ENCODE results near the gene KCNH4. TPM values are rescaled to one million over a fixed set of nuclear protein-coding genes. Genes with fewer than 3 reads are reported as not detected.
"Not testable (repeated sequence)": the region's sequence is repeated elsewhere in the genome, so short reads cannot be mapped to it uniquely, and the experiment has no call there.

Gene KCNH4
- total RNA-seq (under 1 TPM; 0.30 to 0.33 TPM), polyA plus RNA-seq (ENCODE audit: insufficient read length in 2 of 2) (1 to 10 TPM; 1.2 to 2.1 TPM)
- long read RNA-seq, donor 1: 0 reads
- long read RNA-seq, donor 2: 0 reads
- long read RNA-seq, donor 3: 0 reads
- long read RNA-seq, donor 4: 0 reads

DNA sequence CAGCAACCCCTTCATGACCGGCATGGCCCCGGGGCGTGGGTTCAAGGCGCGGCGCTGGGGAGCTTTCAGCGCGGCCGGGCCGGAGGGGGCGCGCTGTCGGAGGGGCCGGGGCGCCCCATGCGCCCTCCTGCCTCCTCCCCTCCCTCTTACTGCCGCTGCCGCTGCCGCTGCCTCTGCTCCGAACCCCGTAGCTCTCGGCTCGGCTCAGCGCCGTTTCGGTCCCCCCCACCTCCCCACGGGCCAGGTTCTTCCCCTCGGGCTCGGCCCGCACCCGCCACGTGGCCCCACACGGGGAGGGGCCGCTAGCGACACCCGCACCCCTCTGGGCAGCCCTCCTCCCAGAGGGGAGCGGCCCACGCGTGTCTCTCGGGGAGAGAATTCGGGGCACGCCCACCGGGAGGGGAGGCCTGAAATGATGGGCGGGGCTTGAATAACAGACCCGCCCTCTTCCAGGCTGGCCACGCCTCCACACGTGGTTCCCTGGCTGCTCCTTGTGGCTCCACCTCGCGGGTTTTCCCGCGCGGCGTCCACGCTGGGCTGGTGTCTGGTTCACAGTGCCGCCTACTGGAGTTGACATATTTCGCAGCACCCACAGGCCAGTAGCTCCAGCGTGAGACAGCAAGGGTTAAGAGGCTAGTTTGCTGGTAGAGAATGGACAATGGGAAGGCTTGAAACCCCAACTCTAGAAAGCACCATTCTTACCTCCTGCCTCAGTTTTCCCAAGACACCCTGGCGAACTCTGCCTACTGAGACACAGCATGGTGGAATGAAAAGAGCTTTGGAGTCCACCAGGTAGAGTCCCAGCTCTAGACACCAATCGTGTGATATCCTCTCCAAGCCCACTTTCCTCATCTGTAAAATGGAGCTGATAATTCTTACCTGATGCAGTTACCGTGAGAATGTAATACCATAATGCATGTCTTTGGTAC lies at the start of gene KCNH4:
TSS of gene KCNH4 (minus strand) at position 221 of the 929 bp plus-strand sequence. CDS start at position 24, 197 bp downstream.
- no peaks in the 10 kb centered on the region for H3K9me3 ChIP-seq (ENCODE audit: control insufficient read depth, insufficient read depth, low read length)
- WGBS (ENCODE audit: insufficient coverage): under 1% methylated on average over 56 of the region's 60 CpGs
- H3K36me3 ChIP-seq (ENCODE audit: control insufficient read depth, insufficient read depth, low read length): peaks cover 6% of the 10 kb centered on the region
- H3K27ac ChIP-seq (ENCODE audit: low read depth, low read length): no peak within 1 kb of the TSS
- DNase-seq (ENCODE audit: low read depth in 4 of 6, low spot score in 6 of 6): peak in 4 of 6 donors; percentile 68 to 96 (median 77)
- peaks cover 16% of the 10 kb centered on the region for H3K27me3 ChIP-seq (ENCODE audit: control insufficient read depth, insufficient read depth, low read length)
- H3K4me3 ChIP-seq (ENCODE audit: low read depth, low read length): peak within 1 kb of the TSS; percentile 11
- H3K4me1 ChIP-seq (ENCODE audit: control insufficient read depth, insufficient read depth, low read length): peaks cover 35% of the 10 kb centered on the region

DNA sequence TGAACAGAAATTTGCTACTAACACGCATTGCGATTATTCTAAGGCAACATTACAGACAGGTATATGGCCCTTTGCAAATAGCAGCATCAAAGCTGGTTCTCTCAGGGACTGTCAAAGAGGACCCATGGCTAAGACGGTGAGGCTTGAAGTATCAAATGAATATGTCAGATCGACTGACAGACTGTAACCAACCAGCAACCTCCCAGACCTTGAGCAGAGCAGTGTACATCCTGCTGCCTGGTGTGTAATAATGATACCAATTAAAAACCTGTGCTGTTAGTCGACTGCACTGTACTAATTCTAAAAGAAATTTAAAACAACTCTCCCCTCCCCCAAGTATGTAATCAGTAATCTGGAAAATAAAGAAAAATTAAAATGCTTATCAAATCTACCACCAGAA lies 49.3 kb upstream of the KCNH4 start:
- Histone ChIP-seq H3K9me3 (ENCODE audit: control insufficient read depth, insufficient read depth, low read length) (no peaks in the 10 kb centered on the region), H3K36me3 (ENCODE audit: control insufficient read depth, insufficient read depth, low read length) (peaks cover 7% of the 10 kb centered on the region), H3K27ac (ENCODE audit: low read depth, low read length) (no peak overlapping the region), H3K27me3 (ENCODE audit: control insufficient read depth, insufficient read depth, low read length) (no peaks in the 10 kb centered on the region), H3K4me3 (ENCODE audit: low read depth, low read length) (no peak overlapping the region), H3K4me1 (ENCODE audit: control insufficient read depth, insufficient read depth, low read length) (no peaks in the 10 kb centered on the region)
- WGBS (ENCODE audit: insufficient coverage): 93% methylated on average over 3 of the region's 5 CpGs
- DNase-seq (ENCODE audit: low read depth in 4 of 6, low spot score in 6 of 6): peak in 1 of 6 donors; percentile 32

DNA sequence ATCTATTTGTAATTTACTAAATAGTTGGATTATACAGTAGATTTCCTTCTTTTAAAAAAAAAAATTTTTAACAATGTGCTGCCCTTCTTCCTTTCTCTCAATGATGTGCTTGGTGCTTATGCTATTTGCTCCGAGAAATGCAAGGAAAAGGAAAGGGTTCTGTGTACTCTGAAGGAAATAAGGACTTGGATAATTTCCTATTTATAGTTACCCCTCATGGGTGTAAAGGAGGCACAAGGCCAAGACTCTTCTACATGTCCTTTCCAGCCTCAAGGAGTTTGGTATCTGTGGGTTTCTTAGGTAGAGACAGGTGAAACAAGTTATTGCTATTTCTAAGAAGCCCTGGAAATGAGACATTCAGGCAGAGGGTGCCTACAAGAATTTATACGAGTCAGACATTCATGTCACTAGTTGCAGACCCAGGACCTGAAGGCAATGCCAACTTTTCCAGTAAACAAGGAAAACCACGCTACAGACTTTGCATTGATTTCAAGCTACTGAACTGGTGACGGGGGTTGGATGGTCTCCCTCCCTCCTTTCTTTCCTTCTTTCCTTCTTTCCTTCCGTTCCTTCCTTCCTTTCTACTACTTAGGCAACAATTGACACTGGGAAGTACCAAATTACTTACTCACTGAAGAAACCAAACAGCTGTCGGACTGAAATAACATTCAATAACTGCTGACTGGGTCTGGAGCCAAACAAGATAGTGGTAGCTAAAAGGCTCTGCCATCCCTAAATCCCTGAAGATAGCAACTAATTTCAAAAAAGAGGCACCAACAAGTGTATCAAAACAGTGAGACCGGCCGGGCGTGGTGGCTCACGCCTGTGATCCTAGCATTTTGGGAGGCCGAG lies 47.1 kb upstream of the KCNH4 start:
- no peak for DNase-seq (ENCODE audit: low read depth in 4 of 6, low spot score in 6 of 6)
- no peak overlapping the region for H3K27ac ChIP-seq (ENCODE audit: low read depth, low read length)
- no peaks in the 10 kb centered on the region for H3K4me1 ChIP-seq (ENCODE audit: control insufficient read depth, insufficient read depth, low read length)
- H3K27me3 ChIP-seq (ENCODE audit: control insufficient read depth, insufficient read depth, low read length): no peaks in the 10 kb centered on the region
- no peaks in the 10 kb centered on the region for H3K9me3 ChIP-seq (ENCODE audit: control insufficient read depth, insufficient read depth, low read length)
- 78% methylated on average over 9 of the region's 11 CpGs for WGBS (ENCODE audit: insufficient coverage)
- H3K4me3 ChIP-seq (ENCODE audit: low read depth, low read length): no peak overlapping the region
- peaks cover 20% of the 10 kb centered on the region for H3K36me3 ChIP-seq (ENCODE audit: control insufficient read depth, insufficient read depth, low read length)

DNA sequence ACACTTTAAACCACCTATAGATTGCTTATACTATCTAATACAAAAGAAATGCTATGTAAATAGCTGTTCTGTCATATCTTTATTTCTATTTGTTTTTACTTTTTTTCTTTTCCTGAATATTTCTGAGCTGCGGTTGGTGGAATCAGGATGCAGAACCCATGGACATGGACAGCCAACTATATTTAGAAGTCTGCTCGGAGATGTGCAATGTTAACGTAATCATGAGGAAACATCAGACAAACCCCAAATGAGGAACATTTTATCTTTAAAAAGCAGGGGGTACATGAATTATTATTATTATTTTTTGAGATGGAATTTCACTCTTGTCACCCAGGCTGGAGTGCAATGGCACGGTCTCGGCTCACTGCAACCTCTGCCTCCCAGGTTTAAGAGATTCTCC lies 44.7 kb upstream of the KCNH4 start:
- H3K9me3 ChIP-seq (ENCODE audit: control insufficient read depth, insufficient read depth, low read length): no peaks in the 10 kb centered on the region
- no peaks in the 10 kb centered on the region for H3K4me1 ChIP-seq (ENCODE audit: control insufficient read depth, insufficient read depth, low read length)
- H3K36me3 ChIP-seq (ENCODE audit: control insufficient read depth, insufficient read depth, low read length): peaks cover 34% of the 10 kb centered on the region
- H3K4me3 ChIP-seq (ENCODE audit: low read depth, low read length): no peak overlapping the region
- DNase-seq (ENCODE audit: low read depth in 4 of 6, low spot score in 6 of 6): no peak
- no CpG with 5 or more reads among the region's 5 CpGs for WGBS (ENCODE audit: insufficient coverage)
- no peak overlapping the region for H3K27ac ChIP-seq (ENCODE audit: low read depth, low read length)
- no peaks in the 10 kb centered on the region for H3K27me3 ChIP-seq (ENCODE audit: control insufficient read depth, insufficient read depth, low read length)

DNA sequence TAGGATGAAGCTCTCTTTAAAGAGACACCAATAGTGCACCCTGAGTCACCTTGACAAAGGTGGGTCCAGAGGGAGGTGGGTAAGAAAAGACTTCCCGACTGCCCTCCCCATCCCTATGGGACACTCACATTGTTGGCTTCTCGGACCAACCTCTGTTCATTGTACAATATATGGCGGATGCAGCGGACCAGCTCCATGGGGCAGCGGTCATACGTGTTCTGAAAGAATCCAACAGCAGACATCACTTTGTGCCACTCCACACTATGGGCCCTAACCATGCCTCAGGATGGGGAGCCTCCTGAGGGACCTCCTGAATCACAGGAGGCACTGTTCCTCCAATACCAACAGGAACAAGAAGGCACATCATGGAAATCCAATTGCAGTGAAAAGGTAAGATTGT lies 43.7 kb upstream of the KCNH4 start:
- Histone ChIP-seq H3K4me3 (ENCODE audit: low read depth, low read length) (no peak overlapping the region), H3K4me1 (ENCODE audit: control insufficient read depth, insufficient read depth, low read length) (no peaks in the 10 kb centered on the region), H3K36me3 (ENCODE audit: control insufficient read depth, insufficient read depth, low read length) (peaks cover 44% of the 10 kb centered on the region), H3K27ac (ENCODE audit: low read depth, low read length) (no peak overlapping the region), H3K9me3 (ENCODE audit: control insufficient read depth, insufficient read depth, low read length) (no peaks in the 10 kb centered on the region), H3K27me3 (ENCODE audit: control insufficient read depth, insufficient read depth, low read length) (no peaks in the 10 kb centered on the region)
- WGBS (ENCODE audit: insufficient coverage): 88% methylated on average over 2 of the region's 6 CpGs
- DNase-seq (ENCODE audit: low read depth in 4 of 6, low spot score in 6 of 6): no peak

DNA sequence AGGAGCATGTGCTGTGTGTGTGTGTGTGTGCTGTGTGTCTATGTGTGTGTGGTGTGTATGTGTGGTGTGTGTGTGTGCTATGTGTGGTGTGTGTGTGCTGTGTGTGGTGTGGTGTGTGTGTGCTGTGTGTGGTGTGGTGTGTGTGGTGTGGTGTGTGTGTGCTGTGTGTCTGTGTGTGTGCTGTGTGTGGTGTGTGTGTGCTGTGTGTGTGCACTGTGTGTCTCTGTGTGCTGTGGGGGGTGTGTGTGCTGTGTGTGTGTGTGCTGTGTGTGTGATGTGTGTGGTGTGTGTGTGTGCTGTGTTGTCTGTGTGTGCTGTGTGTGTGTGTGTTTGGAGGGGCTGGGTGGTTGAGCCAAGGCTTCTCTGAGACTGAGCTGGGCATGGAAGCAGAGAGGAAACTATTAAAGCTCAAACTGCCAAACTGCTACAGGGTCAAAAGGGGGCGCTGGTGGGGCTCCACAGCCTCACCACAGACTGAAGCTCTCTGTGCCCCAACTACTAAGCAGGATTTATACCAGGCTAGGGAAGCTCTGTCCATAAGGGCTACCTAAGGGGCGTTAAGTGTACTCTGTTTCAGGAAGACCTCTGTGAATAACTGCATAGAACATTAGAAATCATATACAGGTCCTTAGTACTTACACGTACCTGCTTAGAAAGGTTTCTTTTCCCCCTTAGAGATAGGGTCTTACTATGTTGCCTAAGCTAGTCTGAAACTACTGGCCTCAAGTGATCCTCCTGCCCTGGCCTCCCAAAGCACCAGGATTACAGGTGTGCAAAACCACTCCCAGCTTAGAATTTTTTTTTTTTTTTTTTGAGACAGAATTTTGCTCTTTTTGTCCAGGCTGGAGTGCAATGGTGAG lies 41.2 kb upstream of the KCNH4 start:
- Histone ChIP-seq H3K27me3 (ENCODE audit: control insufficient read depth, insufficient read depth, low read length) (no peaks in the 10 kb centered on the region), H3K9me3 (ENCODE audit: control insufficient read depth, insufficient read depth, low read length) (no peaks in the 10 kb centered on the region), H3K4me1 (ENCODE audit: control insufficient read depth, insufficient read depth, low read length) (no peaks in the 10 kb centered on the region), H3K27ac (ENCODE audit: low read depth, low read length) (no peak overlapping the region), H3K36me3 (ENCODE audit: control insufficient read depth, insufficient read depth, low read length) (peaks cover 59% of the 10 kb centered on the region), H3K4me3 (ENCODE audit: low read depth, low read length) (no peak overlapping the region)
- WGBS (ENCODE audit: insufficient coverage): 20% methylated on average over 1 of the region's 3 CpGs
- peak in 2 of 6 donors; percentile 36 to 52 for DNase-seq (ENCODE audit: low read depth in 4 of 6, low spot score in 6 of 6)

DNA sequence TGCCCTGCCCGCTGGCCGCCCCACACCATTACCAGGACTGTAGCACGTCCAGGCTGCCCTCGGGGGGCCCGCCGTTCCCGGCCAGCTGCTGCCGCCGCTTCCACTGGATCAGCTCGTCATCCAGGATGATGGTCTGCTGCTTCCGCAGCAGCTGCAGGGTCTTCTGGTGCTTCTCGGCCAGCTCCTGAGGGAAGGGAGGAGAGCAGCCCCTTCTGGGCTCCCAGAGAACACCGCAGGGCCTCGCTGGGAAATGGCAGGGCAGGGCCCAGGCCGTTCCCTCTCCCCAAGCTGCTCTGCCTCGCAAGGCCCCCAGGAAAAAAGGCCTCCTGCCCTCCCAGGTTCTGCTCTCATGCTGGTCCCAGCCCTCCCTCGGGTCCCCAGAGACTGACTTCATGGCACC lies 38.3 kb upstream of the KCNH4 start:
- H3K4me3 ChIP-seq (ENCODE audit: low read depth, low read length); H3K27ac ChIP-seq (ENCODE audit: low read depth, low read length); H3K9me3 ChIP-seq (ENCODE audit: control insufficient read depth, insufficient read depth, low read length); DNase-seq (ENCODE audit: low read depth in 4 of 6, low spot score in 6 of 6); H3K4me1 ChIP-seq (ENCODE audit: control insufficient read depth, insufficient read depth, low read length); H3K27me3 ChIP-seq (ENCODE audit: control insufficient read depth, insufficient read depth, low read length): not testable (repeated sequence)
- no CpG with 5 or more reads among the region's 17 CpGs for WGBS (ENCODE audit: insufficient coverage)
- peaks cover 72% of the 10 kb centered on the region for H3K36me3 ChIP-seq (ENCODE audit: control insufficient read depth, insufficient read depth, low read length)

DNA sequence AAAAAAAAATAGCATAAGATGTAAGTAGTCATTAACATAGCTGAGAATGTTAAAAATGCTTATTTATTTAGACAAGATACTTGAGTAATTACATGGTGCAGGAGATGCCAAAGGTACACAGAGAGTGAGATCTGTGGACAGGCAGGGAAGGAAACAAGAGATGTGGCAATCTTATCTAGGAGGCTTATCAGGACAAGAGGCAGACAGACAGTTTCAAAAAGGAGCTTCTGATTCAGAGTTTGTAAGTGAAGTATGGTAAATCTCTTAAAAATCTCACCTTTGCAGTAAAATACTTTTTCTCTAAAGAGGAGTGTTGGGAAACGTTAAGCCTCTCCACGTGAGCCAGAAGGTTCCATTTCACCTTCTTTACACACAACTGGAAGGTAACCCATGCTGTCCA lies 33.2 kb upstream of the KCNH4 start:
- Histone ChIP-seq H3K9me3 (ENCODE audit: control insufficient read depth, insufficient read depth, low read length) (no peaks in the 10 kb centered on the region), H3K27ac (ENCODE audit: low read depth, low read length) (no peak overlapping the region), H3K4me1 (ENCODE audit: control insufficient read depth, insufficient read depth, low read length) (peaks cover 3% of the 10 kb centered on the region), H3K27me3 (ENCODE audit: control insufficient read depth, insufficient read depth, low read length) (no peaks in the 10 kb centered on the region), H3K4me3 (ENCODE audit: low read depth, low read length) (no peak overlapping the region), H3K36me3 (ENCODE audit: control insufficient read depth, insufficient read depth, low read length) (peaks cover 75% of the 10 kb centered on the region)
- no peak for DNase-seq (ENCODE audit: low read depth in 4 of 6, low spot score in 6 of 6)
- no CpG with 5 or more reads among the region's 2 CpGs for WGBS (ENCODE audit: insufficient coverage)

DNA sequence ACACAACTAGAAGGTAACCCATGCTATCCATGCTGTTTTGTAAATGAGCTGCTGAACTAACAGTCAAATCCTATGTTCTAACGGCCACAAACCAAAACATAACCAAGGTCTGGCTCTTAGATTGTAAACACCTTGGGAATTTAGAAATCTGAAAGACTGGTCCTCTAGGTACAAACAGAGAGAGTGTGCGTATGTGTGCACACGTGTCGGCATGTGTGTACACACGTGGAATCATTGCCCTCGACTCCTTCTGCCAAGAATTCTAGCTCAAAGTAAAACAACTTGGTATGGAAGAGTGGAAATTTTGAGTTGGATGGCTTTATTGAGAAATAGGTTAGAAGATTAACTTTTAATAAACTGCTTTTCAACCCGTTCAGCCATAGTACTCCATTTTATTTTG lies 31.4 kb upstream of the KCNH4 start:
- no peak overlapping the region for H3K4me3 ChIP-seq (ENCODE audit: low read depth, low read length)
- H3K27me3 ChIP-seq (ENCODE audit: control insufficient read depth, insufficient read depth, low read length): no peaks in the 10 kb centered on the region
- H3K9me3 ChIP-seq (ENCODE audit: control insufficient read depth, insufficient read depth, low read length): no peaks in the 10 kb centered on the region
- WGBS (ENCODE audit: insufficient coverage): 100% methylated on average over 1 of the region's 7 CpGs
- H3K27ac ChIP-seq (ENCODE audit: low read depth, low read length): no peak overlapping the region
- DNase-seq (ENCODE audit: low read depth in 4 of 6, low spot score in 6 of 6): no peak
- H3K4me1 ChIP-seq (ENCODE audit: control insufficient read depth, insufficient read depth, low read length): peaks cover 3% of the 10 kb centered on the region
- peaks cover 76% of the 10 kb centered on the region for H3K36me3 ChIP-seq (ENCODE audit: control insufficient read depth, insufficient read depth, low read length)

Measured in spinal cord (tissue), 10 donors.